HEK293 (cell line): ENCODE results near the gene KCNJ1.

ENCODE experiments used
- CTCF ChIA-PET: fragments of 350-600 bp; formaldehyde crosslinking; extraction: SDS; loops from one replicate; lab custom pipeline; 2021; ENCODE audit warnings: antibody characterized with exemption; lab: Yijun Ruan, JAX
- POLR2A ChIA-PET: fragments of 300-600 bp; formaldehyde crosslinking; extraction: SDS; loops from one replicate; lab custom pipeline; 2020; ENCODE audit warnings: antibody characterized with exemption, inconsistent platforms; lab: Yijun Ruan, JAX
- H3K27ac ChIP-seq: fragments of 200-500 bp; sonication (Bioruptor generic); 2 replicates; pipeline ENCODE4 v1.5.1; 2014; ENCODE audit warnings: low read depth, low read length, control low read depth, inconsistent platforms; ENCODE audit errors: extremely low read depth
- H3K36me3 ChIP-seq, 2 experiments: fragments of 200-500 bp in 1 of 2; sonication (Bioruptor generic) in 1 of 2; 1 replicate in 1 of 2; 2 replicates in 1 of 2; pipeline ENCODE4 v1.5.1; 2014 to 2017; ENCODE audit warnings: inconsistent platforms in 2 of 2, low read length in 2 of 2; ENCODE audit not compliant: control insufficient read depth in 2 of 2, insufficient read depth in 1 of 2
- H3K4me1 ChIP-seq: fragments of 200-500 bp; sonication (Bioruptor generic); 2 replicates; pipeline ENCODE4 v1.5.1; 2014; ENCODE audit warnings: mild to moderate bottlenecking, low read length, inconsistent platforms; ENCODE audit not compliant: control insufficient read depth, insufficient read depth
- H3K4me3 ChIP-seq: 2 replicates; pipeline ENCODE4 v1.5.1; 2011; ENCODE audit warnings: low read depth, mild to moderate bottlenecking, control low read depth, low read length, moderate library complexity
- H3K9me3 ChIP-seq: fragments of 200-500 bp; sonication (Bioruptor generic); 2 replicates; pipeline ENCODE4 v1.5.1; 2014; ENCODE audit warnings: low read depth, low read length, inconsistent platforms; ENCODE audit not compliant: control insufficient read depth, insufficient read depth
- BCL6B ChIP-seq: fragments of 450-650 bp; formaldehyde crosslinking; IDR thresholded peaks from 2 replicates; pipeline ENCODE4 v1.5.1; 2017; ENCODE audit warnings: missing biosample characterization, missing genetic modification characterization
- FEZF1 ChIP-seq: fragments of 450-650 bp; formaldehyde crosslinking; IDR thresholded peaks from 2 replicates; pipeline ENCODE4 v1.5.1; 2016; ENCODE audit warnings: missing biosample characterization, missing genetic modification characterization
- KLF9 ChIP-seq: fragments of 450-650 bp; formaldehyde crosslinking; IDR thresholded peaks from 2 replicates; pipeline ENCODE4 v1.5.1; 2016; ENCODE audit warnings: missing biosample characterization, missing genetic modification characterization, low read depth
- SETDB1 ChIP-seq: IDR thresholded peaks from one replicate; pipeline ENCODE4 v1.6.1; 2017; ENCODE audit warnings: mild to moderate bottlenecking, low read length, moderate library complexity, mixed read lengths; ENCODE audit not compliant: insufficient read length
- YY1 ChIP-seq: fragments of 450-650 bp; formaldehyde crosslinking; IDR thresholded peaks from 2 replicates; pipeline ENCODE4 v1.5.1; 2018; ENCODE audit warnings: missing biosample characterization, missing genetic modification characterization
- ZEB2 ChIP-seq: fragments of 450-650 bp; formaldehyde crosslinking; IDR thresholded peaks from 2 replicates; pipeline ENCODE4 v1.5.1; 2016; ENCODE audit warnings: missing biosample characterization, missing genetic modification characterization
- ZFP41 ChIP-seq: fragments of 450-650 bp; formaldehyde crosslinking; IDR thresholded peaks from 2 replicates; pipeline ENCODE4 v1.5.1; 2016; ENCODE audit warnings: missing biosample characterization, missing genetic modification characterization, borderline replicate concordance
- ZNF211 ChIP-seq: fragments of 450-650 bp; formaldehyde crosslinking; IDR thresholded peaks from 2 replicates; pipeline ENCODE4 v1.5.1; 2016; ENCODE audit warnings: low read depth, missing biosample characterization, missing genetic modification characterization
- ZNF280C ChIP-seq: fragments of 450-650 bp; formaldehyde crosslinking; IDR thresholded peaks from 2 replicates; pipeline ENCODE4 v1.5.1; 2016; ENCODE audit warnings: missing biosample characterization, missing genetic modification characterization
- ZNF292 ChIP-seq: fragments of 450-650 bp; formaldehyde crosslinking; IDR thresholded peaks from 2 replicates; pipeline ENCODE4 v1.5.1; 2016; ENCODE audit warnings: low read depth, missing biosample characterization, missing genetic modification characterization, borderline replicate concordance
- ZNF549 ChIP-seq: fragments of 450-650 bp; IDR thresholded peaks from 2 replicates; pipeline ENCODE4 v1.5.1; 2018; ENCODE audit warnings: missing biosample characterization, missing genetic modification characterization, mild to moderate bottlenecking, inconsistent platforms, moderate library complexity
- ZNF830 ChIP-seq: fragments of 450-650 bp; IDR thresholded peaks from 2 replicates; pipeline ENCODE4 v1.5.0; 2018; ENCODE audit warnings: missing biosample characterization, missing genetic modification characterization, low read depth, mild to moderate bottlenecking, moderate library complexity
- TF ChIP-seq, protein P1 (sequence below): fragments of 450-650 bp; formaldehyde crosslinking; IDR thresholded peaks from 2 replicates; pipeline ENCODE4 v1.5.1; 2016; ENCODE audit warnings: missing biosample characterization, missing genetic modification characterization, borderline replicate concordance
- TF ChIP-seq, protein P2 (sequence below): fragments of 450-650 bp; formaldehyde crosslinking; IDR thresholded peaks from 2 replicates; pipeline ENCODE4 v1.5.1; 2016; ENCODE audit warnings: missing biosample characterization, missing genetic modification characterization, low read depth
- TF ChIP-seq, protein P3 (sequence below): fragments of 450-650 bp; formaldehyde crosslinking; IDR thresholded peaks from 2 replicates; pipeline ENCODE4 v1.5.1; 2016; ENCODE audit warnings: missing biosample characterization, missing genetic modification characterization
- TF ChIP-seq, protein P4 (sequence below): fragments of 450-650 bp; formaldehyde crosslinking; optimal IDR thresholded peaks from 2 replicates; pipeline ENCODE3; 2016; ENCODE audit warnings: missing biosample characterization, mild to moderate bottlenecking, missing genetic modification characterization

The KCNJ1 gene

DNA sequence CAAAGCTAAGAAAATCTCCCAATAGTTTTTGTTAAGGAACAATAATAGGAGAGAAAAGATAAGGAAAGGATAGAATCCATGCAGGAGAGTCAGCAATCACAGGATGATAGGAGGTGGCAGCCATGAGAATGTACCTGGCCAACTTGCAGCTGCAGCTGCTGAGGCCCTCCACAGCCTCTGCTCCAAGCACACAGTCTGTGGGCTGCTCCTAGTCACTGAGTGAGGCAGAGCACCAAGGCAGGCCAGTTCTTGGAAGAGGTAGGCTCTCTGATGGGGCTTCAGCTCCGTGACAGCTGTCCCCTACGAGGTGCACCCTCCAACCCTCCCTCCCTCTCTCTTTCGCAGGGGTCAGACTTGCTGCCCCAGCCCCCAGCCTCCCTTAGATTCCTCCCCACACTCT lies 5.5 kb upstream of the KCNJ1 start (continued):
- TF ChIP-seq, protein P1, sequence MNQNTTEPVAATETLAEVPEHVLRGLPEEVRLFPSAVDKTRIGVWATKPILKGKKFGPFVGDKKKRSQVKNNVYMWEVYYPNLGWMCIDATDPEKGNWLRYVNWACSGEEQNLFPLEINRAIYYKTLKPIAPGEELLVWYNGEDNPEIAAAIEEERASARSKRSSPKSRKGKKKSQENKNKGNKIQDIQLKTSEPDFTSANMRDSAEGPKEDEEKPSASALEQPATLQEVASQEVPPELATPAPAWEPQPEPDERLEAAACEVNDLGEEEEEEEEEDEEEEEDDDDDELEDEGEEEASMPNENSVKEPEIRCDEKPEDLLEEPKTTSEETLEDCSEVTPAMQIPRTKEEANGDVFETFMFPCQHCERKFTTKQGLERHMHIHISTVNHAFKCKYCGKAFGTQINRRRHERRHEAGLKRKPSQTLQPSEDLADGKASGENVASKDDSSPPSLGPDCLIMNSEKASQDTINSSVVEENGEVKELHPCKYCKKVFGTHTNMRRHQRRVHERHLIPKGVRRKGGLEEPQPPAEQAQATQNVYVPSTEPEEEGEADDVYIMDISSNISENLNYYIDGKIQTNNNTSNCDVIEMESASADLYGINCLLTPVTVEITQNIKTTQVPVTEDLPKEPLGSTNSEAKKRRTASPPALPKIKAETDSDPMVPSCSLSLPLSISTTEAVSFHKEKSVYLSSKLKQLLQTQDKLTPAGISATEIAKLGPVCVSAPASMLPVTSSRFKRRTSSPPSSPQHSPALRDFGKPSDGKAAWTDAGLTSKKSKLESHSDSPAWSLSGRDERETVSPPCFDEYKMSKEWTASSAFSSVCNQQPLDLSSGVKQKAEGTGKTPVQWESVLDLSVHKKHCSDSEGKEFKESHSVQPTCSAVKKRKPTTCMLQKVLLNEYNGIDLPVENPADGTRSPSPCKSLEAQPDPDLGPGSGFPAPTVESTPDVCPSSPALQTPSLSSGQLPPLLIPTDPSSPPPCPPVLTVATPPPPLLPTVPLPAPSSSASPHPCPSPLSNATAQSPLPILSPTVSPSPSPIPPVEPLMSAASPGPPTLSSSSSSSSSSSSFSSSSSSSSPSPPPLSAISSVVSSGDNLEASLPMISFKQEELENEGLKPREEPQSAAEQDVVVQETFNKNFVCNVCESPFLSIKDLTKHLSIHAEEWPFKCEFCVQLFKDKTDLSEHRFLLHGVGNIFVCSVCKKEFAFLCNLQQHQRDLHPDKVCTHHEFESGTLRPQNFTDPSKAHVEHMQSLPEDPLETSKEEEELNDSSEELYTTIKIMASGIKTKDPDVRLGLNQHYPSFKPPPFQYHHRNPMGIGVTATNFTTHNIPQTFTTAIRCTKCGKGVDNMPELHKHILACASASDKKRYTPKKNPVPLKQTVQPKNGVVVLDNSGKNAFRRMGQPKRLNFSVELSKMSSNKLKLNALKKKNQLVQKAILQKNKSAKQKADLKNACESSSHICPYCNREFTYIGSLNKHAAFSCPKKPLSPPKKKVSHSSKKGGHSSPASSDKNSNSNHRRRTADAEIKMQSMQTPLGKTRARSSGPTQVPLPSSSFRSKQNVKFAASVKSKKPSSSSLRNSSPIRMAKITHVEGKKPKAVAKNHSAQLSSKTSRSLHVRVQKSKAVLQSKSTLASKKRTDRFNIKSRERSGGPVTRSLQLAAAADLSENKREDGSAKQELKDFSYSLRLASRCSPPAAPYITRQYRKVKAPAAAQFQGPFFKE (tag by site-specific recombination) = no peak
- no peak for TF ChIP-seq SETDB1
- no peak for TF ChIP-seq KLF9 (tag by site-specific recombination)
- TF ChIP-seq, protein P2, sequence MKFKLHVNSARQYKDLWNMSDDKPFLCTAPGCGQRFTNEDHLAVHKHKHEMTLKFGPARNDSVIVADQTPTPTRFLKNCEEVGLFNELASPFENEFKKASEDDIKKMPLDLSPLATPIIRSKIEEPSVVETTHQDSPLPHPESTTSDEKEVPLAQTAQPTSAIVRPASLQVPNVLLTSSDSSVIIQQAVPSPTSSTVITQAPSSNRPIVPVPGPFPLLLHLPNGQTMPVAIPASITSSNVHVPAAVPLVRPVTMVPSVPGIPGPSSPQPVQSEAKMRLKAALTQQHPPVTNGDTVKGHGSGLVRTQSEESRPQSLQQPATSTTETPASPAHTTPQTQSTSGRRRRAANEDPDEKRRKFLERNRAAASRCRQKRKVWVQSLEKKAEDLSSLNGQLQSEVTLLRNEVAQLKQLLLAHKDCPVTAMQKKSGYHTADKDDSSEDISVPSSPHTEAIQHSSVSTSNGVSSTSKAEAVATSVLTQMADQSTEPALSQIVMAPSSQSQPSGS (tag by site-specific recombination) = no peak
- TF ChIP-seq BCL6B (tag by site-specific recombination) = no peak
- TF ChIP-seq ZFP41 (tag by site-specific recombination) = no peak
- TF ChIP-seq, all 188 proteins: peak for 0

DNA sequence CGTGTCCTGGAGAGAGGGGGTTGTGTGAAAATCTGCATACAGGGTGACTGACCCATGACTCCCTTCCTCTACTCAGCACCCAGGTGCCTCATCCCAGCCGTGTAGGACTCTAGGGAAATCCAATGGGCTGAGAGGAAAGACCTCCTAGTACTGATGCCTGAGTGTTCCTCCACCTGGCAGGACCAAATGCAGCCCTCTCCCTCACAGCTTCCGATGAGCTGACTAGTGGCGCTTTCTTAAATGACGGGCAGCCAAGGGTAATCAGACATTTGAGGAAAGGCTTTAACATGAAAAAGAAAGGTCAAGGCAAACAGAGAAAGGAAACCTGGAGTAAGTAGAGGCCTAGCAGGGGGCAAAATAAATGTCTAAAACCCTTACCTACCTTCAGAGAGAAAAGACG lies 5.0 kb upstream of the KCNJ1 start:
- ChIA-PET POLR2A (no interaction called here), CTCF (interaction anchor here (1.2 kb wide), 1 partner anchor 13 kb away, joined by 6 read pairs; no protein-coding TSS in a partner anchor)

More for the DNA sequence above, 5.0 kb upstream of the KCNJ1 start:
- H3K36me3 ChIP-seq = no peaks in the 10 kb centered on the region
- TF ChIP-seq ZNF830 (tag by site-specific recombination) (no peak), ZNF549 (tag by site-specific recombination) (no peak), YY1 (no peak), ZNF292 (tag by site-specific recombination) (no peak), BCL6B (tag by site-specific recombination) (no peak), ZNF280C (tag by site-specific recombination) (no peak), ZEB2 (tag by site-specific recombination) (no peak), ZNF211 (tag by site-specific recombination) (no peak), FEZF1 (tag by site-specific recombination) (no peak)
- TF ChIP-seq, protein P3, sequence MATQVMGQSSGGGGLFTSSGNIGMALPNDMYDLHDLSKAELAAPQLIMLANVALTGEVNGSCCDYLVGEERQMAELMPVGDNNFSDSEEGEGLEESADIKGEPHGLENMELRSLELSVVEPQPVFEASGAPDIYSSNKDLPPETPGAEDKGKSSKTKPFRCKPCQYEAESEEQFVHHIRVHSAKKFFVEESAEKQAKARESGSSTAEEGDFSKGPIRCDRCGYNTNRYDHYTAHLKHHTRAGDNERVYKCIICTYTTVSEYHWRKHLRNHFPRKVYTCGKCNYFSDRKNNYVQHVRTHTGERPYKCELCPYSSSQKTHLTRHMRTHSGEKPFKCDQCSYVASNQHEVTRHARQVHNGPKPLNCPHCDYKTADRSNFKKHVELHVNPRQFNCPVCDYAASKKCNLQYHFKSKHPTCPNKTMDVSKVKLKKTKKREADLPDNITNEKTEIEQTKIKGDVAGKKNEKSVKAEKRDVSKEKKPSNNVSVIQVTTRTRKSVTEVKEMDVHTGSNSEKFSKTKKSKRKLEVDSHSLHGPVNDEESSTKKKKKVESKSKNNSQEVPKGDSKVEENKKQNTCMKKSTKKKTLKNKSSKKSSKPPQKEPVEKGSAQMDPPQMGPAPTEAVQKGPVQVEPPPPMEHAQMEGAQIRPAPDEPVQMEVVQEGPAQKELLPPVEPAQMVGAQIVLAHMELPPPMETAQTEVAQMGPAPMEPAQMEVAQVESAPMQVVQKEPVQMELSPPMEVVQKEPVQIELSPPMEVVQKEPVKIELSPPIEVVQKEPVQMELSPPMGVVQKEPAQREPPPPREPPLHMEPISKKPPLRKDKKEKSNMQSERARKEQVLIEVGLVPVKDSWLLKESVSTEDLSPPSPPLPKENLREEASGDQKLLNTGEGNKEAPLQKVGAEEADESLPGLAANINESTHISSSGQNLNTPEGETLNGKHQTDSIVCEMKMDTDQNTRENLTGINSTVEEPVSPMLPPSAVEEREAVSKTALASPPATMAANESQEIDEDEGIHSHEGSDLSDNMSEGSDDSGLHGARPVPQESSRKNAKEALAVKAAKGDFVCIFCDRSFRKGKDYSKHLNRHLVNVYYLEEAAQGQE (tag by site-specific recombination) = no peak
- TF ChIP-seq, protein P4, sequence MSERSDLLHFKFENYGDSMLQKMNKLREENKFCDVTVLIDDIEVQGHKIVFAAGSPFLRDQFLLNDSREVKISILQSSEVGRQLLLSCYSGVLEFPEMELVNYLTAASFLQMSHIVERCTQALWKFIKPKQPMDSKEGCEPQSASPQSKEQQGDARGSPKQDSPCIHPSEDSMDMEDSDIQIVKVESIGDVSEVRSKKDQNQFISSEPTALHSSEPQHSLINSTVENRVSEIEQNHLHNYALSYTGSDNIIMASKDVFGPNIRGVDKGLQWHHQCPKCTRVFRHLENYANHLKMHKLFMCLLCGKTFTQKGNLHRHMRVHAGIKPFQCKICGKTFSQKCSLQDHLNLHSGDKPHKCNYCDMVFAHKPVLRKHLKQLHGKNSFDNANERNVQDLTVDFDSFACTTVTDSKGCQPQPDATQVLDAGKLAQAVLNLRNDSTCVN (tag by site-specific recombination) = no peak
- TF ChIP-seq, all 188 proteins: peak for 0
- Histone ChIP-seq H3K4me3 (no peak overlapping the region), H3K9me3 (no peaks in the 10 kb centered on the region), H3K27ac (no peak overlapping the region), H3K4me1 (no peaks in the 10 kb centered on the region)
